ENCODE results near the gene CHMP2B.

The CHMP2B gene, protein sequence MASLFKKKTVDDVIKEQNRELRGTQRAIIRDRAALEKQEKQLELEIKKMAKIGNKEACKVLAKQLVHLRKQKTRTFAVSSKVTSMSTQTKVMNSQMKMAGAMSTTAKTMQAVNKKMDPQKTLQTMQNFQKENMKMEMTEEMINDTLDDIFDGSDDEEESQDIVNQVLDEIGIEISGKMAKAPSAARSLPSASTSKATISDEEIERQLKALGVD

DNA sequence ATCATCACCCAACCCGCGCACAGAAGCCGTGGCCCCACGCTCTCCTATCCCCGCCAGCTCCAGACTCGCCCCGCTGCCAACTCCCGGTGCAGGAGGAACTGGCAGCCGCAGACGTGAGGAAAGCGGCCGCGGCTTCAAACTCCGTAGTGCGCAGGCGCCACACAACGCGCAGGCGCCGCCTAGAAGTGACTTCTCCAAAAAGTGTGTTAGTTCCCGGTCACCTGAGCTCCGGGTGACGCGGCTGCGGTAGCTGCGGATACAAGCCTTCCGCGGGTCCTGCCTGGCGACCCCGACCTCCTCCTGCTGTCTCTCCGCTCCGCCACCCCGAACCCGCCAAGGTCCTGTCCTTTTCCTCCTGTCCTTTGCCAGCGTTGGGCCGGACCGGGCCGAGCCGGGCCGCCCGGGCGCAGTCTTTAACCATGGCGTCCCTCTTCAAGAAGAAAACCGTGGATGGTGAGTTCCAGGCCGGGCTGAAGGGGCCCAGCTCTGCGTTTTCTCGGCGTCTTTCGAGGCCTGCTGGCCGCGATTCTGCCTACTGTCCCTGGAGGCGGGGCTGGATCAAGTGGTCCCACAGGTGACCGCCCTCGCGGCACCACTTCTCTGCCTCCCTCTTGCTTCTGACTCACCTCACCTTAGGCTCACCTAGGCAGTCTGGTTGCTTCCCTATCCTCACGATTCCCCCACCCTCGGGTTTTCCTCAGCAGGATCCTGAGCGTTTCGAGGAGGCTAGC lies at the start of gene CHMP2B:
Gene CHMP2B, plus strand, starts transcription at position 206 of the 731 bp plus-strand sequence. Its CDS starts 214 bp downstream, at position 420.
- DNase-seq, result peak; percentile 84 to 97 (median 93)
- intact Hi-C loops (cut with DNase I), result no loop called here

DNA sequence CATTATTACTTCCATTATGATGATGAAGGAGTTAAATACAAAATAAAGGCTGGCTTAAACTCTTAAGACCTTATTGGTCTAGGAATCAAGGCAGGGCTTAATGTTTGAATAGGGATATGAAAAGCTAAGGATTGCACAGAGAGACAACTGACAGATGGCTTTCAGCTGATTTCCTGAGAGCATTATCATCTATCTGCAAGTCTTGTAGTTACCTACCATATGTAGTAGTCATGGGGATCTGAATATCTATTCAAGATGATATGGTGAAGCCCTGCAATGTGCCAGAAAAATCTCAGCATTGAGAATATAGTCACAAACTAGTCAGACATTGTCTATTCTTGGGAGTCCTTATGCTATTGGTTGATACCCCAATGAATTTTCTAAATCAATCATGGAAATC lies 47.5 kb upstream of the CHMP2B start:
- intact Hi-C loops (cut with DNase I), result no loop called here

GRCh38 chr3:87181551-87181950 lies 45.6 kb upstream of the CHMP2B start:
- intact Hi-C loops (cut with DNase I), result no loop called here

More for the DNA sequence above, 47.5 kb upstream of the CHMP2B start:
- DNase-seq, result no peak

DNA sequence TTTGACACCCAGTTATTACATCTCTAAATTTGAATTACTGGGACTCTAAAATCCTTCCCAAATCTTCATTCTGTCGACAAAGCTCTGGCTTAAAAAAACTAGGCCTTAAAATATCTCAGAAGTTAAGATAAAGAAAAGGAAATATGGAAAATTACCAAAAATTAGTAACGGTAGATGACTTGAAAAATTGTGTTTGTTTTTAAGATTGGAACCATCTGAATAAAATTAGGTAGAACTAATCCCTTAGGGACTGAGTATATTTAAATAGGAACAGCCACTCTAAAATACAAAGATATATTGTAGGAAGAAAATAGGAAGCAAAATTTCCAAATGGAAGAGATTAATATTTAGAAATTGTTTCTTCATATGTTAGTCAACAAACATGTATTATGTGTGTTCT lies 45.1 kb upstream of the CHMP2B start:
- intact Hi-C loops (cut with DNase I), result no loop called here
- DNase-seq, result no peak

More at GRCh38 chr3:87181551-87181950, 45.6 kb upstream of the CHMP2B start:
- DNase-seq, result no peak

GRCh38 chr3:87186608-87187159 lies 40.4 kb upstream of the CHMP2B start:
- DNase-seq, result no peak

GRCh38 chr3:87191175-87191574 lies 35.9 kb upstream of the CHMP2B start:
- intact Hi-C loops (cut with DNase I), result no loop called here

More at GRCh38 chr3:87186608-87187159, 40.4 kb upstream of the CHMP2B start:
- intact Hi-C loops (cut with DNase I), result no loop called here

GRCh38 chr3:87191641-87192040 lies 35.5 kb upstream of the CHMP2B start:
- DNase-seq, result no peak
- intact Hi-C loops (cut with DNase I), result no loop called here

More at GRCh38 chr3:87191175-87191574, 35.9 kb upstream of the CHMP2B start:
- no peak for DNase-seq

DNA sequence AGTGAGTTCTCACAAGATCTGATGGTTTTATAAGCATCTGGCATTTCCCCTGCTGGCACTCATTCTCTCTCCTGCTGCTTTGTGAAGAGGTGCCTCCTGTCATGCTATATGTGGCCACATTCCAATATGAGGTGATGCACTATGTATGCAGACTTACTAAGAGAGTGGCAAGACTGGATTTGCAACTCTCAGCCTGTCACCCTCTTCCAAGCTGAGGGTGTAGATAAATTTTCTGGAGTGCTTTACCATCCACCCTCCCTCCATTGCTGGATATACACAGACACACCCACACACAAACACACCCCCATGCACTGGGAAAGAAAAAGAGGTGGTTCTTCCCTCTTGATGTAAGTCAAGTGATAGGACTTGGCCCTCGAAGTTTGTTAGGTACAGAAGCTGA lies 30.2 kb upstream of the CHMP2B start:
- intact Hi-C loops (cut with DNase I), result no loop called here
- DNase-seq, result no peak

- intact Hi-C loops (cut with DNase I), result no loop called here
- DNase-seq, result no peak
Observed at GRCh38 chr3:87197531-87197930, 29.6 kb upstream of the CHMP2B start.

- no peak for DNase-seq
- intact Hi-C loops (cut with DNase I), result no loop called here
Observed at GRCh38 chr3:87198774-87199173, 28.3 kb upstream of the CHMP2B start.

- no peak for DNase-seq
- intact Hi-C loops (cut with DNase I), result no loop called here
Observed at GRCh38 chr3:87199628-87200027, 27.5 kb upstream of the CHMP2B start.

- intact Hi-C loops (cut with DNase I), result no loop called here
- no peak for DNase-seq
Observed at GRCh38 chr3:87200060-87200647, 27.0 kb upstream of the CHMP2B start.

DNA sequence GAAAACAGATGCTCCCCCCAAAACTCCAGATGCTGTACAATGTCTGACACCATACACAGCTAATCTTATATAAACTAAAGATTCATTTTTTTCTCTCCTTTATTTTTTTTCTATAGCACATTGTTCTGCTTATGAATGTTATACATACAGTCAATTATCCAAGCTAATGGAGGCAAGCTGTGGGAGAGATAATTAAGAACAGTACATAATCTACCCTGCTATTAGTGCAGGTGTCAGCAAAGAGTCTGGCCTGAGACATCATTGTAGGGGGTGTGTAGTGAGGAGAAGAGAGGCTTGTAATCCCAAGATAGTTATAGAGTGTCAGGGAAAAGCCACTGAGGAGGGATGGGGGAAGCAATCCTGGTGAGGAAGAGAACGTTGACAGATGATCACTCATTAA lies 25.4 kb upstream of the CHMP2B start:
- no peak for DNase-seq
- intact Hi-C loops (cut with DNase I), result no loop called here

GRCh38 chr3:87203809-87204208 lies 23.3 kb upstream of the CHMP2B start:
- no peak for DNase-seq
- intact Hi-C loops (cut with DNase I), result no loop called here

DNA sequence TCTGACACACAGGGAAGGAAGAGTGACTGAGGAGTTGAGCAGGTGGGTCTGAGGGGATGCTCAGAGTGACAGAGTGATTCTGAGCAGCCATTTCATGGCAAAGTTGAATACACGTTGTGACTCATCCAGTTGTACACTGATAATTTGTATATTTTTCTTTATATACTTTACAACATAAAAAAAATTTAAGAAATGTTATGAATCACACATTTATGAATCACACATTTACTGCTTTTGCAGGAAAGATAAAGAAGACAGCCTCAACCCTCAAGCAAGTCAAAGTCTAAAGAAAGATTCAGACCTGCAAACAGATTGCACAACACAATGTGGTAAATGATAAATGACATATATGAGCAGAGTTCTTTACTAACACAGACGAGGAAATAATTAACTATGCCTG lies 21.0 kb upstream of the CHMP2B start:
- intact Hi-C loops (cut with DNase I), result no loop called here
- no peak for DNase-seq

DNA sequence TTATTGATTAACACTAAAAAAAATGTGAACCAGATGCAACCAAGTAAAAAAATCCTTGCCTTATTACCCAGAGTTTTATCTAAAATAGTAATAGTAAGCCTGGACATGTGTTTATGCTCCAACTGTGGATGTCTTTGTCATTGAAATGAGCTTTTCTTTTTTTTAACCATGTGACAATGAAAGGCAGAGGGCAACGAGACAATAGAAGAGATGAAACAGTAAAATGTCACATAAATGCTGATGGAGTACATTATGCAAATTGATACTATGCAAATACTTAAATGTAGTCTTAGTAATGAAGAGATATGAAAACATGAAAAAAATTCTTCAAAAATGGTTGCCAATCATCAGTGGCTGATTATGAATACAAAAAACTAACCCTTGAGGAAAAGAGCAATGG lies 20.5 kb upstream of the CHMP2B start:
- intact Hi-C loops (cut with DNase I), result no loop called here
- no peak for DNase-seq

- intact Hi-C loops (cut with DNase I), result no loop called here
- no peak for DNase-seq
Observed at GRCh38 chr3:87207460-87207859, 19.6 kb upstream of the CHMP2B start.

DNA sequence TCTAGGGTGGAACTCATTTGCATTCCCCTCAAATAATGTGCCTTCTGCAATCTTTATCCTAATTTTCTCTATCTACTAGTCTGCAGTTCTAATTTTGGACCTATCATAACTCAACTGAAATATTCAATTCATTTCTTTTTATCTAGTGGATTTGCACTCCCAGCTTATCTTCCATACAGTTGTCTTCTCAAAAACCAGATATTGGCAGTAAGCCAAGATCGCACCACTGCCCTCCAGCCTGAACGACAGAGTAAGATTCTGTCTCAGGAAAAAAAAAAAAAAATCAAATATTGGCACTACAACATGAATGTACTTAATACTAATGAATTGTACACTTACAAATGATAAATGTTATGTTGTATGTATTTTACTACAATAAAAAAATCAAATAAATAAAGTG lies 18.0 kb upstream of the CHMP2B start:
- DNase-seq, result no peak
- intact Hi-C loops (cut with DNase I), result no loop called here

DNA sequence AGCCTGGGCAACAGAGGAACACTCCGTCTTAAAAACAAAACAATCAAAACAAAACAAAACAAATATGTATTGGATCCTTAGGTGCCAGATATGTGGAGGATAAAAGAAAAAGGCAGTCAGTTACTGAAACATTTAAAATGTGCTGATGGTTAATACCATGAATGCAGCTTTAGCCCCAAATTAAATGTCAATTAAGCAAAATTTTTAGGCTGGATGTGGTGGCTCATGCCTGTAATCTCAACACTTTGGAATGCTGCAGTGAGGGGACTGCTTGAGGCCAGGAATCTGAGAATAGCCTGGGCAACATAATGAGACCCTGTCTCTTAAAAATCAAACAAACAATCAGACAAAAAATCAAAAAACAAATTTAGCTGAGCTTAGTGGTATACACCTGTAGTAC lies 8.5 kb upstream of the CHMP2B start:
- DNase-seq, result no peak
- intact Hi-C loops (cut with DNase I), result no loop called here

- DNase-seq, result no peak
- intact Hi-C loops (cut with DNase I), result no loop called here
Observed at GRCh38 chr3:87219611-87220010, 7.5 kb upstream of the CHMP2B start.

Measured in head of caudate nucleus (tissue), 42 donors.